ENCODE data around the gene MEAF6.

The MEAF6 gene

DNA sequence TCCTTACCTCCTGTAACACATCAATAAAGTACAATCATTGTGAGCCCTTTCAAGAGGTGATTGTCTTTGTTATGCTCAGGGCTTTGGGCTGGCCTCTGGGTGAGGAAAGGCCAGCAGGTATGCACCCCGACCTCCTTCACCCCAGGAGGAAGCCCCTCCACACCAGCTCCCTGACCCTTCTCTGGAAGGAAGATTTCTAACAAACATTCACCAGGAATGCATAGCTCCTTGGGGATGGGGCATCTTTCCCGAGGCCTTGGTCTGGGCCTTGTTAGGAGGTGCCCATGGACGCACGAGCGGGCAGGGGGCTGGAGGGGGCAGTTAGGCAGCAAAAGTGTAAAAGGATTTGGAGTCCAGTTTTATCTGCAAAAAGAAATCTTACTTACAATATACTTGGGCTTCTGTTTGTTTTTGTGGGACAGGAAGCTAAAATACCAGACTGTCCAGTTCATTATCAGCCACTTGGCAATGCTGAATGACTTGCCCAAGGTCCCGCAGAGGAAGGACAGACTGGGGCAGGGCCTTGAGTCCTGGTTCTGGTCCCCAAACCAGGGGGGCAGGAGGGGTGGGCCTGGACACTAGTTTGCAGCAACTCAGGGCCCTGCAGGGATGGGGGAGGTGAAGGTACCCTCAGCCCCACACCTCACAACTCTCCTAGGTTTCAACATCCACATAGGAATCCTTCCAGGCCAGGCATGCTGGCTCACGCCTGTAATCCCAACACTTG, 30.1 kb downstream of the MEAF6 start:
- no peak for DNase-seq (ENCODE audit: low spot score)

DNA sequence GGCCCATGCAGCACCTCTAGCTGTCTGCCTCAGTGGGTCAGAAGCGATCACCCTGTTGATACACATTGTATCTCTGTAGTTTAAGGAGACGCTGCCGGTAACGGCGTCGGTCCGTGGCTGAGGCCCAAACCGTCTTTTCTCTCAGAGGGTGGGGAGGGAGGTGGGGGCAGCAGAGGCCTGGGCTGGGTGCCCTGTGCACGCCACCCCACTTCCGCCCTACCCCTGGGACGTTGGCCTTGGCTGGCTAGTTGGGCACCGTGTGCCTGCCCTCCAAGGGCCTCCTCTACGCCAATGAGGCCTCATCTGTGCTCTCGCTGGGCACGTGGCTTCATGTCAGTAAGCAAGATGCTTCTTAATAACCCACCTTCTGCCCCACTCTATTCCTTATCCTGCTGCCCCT, 30.8 kb downstream of the MEAF6 start:
- no peak for DNase-seq (ENCODE audit: low spot score)

DNA sequence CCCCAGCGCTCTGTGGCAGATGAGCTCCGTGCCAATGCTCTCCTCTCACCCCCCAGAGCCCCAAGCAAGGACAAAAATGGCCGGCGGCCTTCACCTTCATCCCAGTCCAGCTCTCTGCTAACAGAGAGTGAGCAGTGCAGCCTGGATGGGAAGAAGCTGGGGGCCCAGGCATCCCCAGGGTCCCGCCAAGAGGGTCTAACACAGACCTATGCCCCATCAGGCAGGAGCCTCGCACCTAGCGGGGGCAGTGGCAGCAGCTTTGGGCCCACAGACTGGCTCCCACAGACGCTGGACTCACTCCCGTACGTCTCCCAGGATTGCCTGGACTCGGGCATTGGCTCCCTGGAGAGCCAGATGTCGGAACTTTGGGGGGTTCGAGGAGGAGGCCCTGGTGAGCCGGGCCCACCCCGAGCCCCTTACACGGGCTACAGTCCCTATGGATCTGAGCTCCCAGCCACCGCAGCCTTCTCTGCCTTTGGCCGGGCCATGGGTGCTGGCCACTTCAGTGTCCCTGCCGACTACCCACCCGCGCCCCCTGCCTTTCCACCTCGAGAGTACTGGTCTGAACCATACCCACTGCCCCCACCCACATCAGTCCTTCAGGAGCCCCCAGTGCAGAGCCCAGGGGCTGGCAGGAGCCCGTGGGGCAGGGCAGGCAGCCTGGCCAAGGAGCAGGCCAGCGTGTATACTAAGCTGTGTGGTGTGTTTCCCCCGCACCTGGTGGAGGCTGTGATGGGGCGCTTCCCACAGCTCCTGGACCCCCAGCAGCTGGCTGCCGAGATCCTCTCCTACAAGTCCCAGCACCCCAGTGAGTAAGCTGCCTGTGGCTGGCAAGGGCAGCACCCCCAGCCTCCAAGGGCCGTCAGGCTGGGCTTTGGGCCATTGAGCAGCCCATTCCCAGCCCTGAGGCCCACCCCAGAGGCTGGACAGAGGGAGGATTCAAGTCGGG, 31.5 kb downstream of the MEAF6 start:
- DNase-seq (ENCODE audit: low spot score) = no peak

DNA sequence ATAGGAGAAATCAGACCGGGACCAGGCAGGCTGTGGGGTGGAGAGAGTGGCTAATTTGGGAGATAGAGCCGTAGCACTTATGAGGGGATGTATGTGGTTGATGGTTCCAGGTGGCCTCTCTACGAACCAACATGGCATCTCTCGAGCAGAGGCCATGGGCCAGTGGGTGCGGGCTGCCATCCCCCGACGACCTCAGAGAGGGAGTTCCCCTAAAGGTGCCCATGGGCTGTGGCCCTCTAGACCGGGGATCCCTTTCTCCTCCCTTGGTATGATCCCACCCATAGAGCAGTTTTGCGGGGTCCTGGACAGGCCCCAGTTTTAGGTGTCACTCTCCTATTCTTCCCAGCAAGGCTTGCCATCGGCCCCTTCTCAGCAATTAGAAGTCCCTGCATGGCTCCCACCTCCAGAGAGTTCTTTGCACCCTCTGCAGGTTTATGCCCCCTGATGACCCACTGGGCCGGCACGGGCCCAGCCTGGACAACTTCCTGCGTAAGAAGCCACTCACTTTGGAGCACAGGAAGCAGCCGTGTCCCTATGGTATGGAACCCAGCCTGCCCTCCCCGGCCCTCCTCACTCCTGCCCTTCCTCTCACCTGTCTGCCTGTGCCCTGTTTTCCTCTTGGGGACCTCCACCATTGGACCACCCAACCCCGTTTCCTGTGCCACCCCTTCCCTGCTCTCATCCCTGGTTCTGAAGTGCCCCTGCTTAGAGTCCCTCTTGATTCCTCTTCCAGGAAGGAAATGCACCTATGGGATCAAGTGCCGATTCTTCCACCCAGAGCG, 32.4 kb downstream of the MEAF6 start:
- no peak for DNase-seq (ENCODE audit: low spot score)

DNA sequence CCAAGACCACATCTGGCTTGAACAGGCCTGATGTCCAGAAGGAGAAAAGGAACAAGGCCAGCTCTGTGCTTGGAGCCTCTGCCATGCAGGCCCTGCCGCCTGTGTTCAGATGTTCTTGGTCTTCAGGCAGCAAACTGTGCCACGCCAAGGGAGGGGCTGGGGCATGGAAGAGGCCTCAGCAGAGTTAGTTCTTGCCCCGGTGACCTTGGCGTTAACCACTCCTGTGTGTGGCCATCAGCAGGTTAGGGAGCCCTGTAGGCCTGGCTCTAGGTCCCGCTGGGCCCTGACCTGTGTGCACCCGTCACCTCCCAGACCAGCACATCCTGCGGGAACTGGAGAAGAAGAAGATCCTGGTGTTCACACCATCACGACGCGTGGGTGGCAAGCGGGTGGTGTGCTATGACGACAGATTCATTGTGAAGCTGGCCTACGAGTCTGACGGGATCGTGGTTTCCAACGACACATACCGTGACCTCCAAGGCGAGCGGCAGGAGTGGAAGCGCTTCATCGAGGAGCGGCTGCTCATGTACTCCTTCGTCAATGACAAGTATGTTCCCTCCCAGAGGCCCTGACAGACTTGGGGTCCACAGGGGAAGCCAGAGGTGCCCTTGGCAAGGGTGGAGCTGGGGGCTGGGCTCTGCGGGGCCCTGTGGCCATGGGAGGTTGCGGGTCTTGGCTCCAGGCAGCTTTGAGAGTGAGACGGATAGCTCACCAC, 33.1 kb downstream of the MEAF6 start:
- DNase-seq (ENCODE audit: low spot score) = no peak

DNA sequence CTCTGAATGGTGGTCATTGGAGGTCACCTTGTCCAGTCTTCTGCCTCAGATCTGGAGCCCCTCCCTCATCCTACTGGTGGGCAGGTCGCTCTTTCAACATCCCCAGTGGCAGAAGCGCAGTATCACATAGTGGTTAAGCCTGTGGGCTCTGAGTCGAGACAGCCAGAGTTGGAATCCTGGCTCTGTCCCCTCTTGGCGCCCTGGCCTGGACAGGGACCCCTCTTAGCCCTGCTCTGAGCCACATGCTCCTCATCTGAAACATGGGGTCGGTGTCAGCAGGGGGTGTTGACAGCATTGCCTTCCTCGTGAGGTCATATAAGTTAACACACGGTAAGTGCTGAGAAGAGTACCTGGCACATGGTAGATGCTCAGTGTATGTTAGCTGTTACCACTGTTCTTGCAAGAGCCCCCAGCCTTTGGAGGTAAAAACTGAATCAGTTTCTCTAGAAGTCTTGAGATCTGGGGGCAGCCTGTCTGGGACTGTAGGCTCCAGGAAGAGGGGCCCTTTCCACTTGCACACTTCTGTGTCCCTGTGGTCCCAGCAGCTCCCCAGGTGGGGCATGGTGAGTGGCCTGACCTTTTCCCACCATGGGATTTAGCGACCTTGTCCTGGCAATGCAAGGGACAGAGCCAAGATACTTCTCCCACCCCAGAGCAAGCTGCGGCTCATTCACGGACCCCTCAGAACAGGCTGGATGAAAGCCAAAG, 33.8 kb downstream of the MEAF6 start:
- no peak for DNase-seq (ENCODE audit: low spot score)

DNA sequence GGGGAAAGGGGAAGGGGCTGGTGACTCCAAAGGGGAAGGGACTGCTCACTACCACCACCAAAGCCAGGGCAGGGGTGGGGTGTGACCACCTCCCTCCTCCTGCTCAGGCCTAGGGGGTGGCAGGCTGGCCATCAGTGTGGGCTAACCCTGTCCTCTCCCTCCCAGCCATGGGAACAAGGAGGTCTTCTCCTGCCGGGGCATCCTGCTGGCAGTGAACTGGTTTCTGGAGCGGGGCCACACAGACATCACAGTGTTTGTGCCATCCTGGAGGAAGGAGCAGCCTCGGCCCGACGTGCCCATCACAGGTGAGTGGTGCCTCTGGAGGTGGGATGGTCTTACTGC, 34.5 kb downstream of the MEAF6 start:
- no peak for DNase-seq (ENCODE audit: low spot score)

DNA sequence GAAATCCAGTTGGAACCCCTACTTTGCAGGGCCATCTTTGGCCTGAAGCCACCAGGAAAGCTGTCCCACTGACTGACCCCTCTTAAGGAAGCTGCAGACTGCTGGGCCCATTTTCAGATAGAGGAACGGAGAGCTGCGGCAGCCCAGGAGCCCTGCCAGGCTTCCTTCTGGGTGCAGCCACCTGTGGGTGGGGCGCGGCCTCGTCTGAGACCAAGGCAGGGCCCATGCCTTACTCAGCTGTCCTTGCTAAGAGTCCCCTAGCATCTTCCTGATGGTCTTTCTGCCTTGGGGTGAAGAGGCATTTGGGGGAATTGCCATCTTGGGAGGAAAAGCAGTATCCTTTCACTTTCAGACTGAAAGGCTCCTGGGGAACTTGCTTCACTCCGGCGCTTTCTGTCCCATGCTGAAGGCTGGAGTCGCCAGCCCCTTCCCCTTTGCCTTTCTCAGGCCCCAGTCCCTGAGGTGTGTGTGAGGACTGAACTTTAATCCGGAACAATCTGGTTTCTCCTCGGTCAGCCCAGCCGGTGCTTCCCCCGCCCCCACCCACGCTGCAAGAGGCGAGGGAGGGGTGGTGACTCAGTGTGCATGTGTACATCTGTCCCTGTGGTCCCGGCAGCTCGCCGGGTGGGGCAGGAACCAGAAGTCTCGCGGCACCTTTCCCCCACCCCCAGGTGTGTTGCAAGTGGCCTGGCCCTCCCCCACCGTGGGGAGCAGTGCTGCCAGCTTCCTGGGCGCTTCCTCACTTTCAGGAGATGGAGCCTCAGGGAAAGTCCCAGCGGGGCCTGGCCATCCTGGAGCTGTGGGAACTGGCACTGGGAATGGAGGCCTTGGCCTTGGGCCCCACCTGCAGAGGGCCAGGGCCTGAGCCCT, 35.1 kb downstream of the MEAF6 start:
- no peak for DNase-seq (ENCODE audit: low spot score)

DNA sequence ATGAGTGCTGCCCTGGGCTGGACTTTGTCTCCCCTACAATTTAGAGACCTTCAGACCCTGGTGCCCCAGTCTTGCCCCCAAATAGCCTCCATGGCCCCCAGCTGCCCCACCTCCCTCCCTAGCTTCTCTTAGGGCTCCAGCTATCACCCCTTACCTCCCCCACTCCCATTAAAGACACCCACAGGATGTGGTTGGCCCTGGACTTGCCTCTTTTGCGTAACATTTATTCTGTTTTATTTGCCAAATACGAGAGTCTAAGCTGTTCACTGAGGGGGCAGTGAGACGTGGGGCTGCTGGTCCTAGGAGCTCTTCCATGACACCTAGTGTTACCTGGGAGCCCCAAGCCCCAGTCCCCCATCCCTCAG, 35.7 kb downstream of the MEAF6 start:
- DNase-seq (ENCODE audit: low spot score) = no peak

DNA sequence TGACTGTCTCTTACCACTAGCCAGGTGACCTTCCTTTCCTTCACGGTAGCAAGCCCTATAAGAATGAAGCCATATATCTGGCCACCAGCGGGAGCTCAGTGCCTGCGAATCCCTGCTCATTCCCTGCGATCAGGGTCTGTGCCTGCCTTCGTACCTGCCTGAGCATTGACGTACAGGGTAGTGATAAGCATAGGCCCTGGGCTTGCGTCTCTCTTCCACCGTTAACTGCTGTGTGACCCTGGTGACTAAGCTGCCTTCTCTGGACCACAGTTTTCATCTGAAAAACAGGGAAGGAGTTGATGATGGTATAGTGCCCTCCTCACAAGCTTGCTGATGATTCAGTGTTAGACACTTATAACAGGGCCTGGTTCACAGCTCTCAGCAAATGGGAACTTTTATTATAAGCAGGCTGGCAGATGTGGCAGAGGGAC, 36.1 kb downstream of the MEAF6 start:
- DNase-seq (ENCODE audit: low spot score) = no peak

DNA sequence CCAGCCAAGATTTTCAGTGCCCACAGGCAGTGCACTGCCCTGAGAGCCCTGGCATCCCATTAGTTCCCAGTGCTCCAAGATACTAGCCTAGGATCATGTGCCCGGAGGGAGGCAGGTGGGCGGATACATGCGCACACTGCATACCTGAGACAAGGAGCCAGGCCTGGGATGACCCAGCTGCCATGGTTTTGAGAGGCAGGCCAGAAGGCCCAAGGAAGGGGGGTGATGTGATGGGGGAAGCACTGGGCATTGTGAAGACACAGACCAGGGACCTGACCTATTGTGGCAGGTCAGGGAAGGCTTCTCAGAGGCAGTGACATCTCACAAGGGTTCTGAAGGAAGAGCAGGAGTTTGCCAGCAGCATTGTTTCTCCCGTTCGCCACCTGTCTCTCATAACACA, 36.6 kb downstream of the MEAF6 start:
- DNase-seq (ENCODE audit: low spot score) = no peak

DNA sequence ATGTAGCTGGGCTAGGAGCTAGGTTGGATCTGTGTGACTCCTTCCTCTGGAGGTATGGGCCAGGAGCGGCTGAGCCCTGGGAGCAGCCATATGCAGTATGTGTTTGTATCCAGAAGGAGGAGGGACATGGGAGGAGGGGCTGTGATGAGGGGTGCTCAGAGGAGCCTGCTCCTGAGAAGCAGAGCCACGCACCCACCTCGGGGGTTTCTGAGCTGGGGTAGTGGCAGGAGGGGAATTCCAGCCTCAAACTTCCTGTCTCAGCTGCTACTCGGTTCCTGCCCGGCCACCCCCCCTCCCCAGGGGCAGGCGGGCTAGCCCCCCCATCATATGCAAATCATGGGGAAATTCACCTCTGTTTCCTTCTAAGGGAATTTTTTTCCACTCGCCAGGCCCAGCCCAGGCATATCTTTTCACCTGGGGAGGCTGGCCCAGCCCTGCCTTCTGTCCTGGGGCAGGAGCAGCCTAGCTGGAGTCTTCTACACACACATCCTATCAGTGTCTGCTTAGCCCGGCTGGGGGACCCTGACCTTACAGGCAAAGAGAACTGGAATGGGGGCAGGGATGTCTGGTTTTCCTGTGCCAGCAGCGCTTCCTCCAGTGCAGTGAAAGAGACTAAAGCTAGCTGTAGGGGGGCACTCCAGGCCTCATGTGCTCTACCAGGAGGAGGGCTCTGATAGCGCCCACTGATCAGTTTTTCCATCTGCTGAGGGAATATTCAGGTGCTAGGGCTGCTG, 37.2 kb downstream of the MEAF6 start:
- no peak for DNase-seq (ENCODE audit: low spot score)

DNA sequence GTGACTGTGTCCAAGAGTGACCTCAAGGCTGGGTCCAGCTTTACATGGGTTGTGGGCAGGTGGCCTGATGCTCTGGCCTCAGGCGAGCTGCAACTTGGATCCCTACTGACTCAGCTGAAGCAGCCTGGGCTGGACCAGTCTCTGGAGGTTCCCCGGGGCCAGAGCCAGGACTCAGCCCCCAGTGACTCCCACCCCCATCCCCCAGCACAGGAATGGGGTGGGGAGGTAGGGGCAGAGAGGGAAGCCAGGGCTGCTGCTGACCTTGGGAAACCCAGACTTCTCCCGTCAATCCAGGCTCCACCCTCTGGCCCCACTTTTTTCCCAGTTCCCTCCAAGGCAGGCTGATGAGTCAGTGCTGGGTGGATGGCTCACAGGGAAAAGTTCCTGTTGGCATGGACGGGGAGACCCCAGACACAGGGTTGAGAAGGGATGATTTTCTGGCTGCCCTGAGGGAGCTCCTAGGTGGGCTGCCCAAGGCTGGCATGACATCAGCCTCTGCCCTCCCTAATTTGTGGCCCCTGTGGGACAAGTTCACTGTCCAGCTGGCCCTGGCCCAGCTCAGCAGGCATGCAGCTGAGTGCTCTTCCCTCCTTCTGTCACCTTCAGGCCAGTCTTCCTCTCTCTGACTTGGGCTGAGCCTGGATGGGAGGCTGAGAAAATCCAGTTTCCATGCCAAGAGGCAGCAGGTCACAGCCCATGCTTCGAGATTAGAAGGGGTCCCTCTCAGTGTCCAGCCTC, 37.9 kb downstream of the MEAF6 start:
- DNase-seq (ENCODE audit: low spot score) = no peak

DNA sequence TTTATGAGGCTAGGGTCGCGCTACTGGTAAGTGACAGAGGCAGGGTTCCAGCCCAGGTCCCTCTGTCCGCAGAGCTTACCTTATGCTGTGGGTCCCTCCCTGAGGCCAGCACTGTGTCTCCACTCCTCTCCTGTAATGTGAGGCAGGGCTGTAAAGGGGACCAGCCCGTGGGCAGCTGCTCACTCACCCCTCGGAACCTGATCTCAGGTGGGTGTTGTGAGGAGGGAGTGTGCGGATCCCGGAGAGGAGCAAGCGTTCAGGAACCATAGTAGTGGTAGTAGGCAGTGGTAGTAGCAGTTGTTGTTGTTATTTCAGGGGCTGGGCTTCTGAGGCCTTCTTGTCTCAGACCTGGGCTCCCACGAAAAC, 38.5 kb downstream of the MEAF6 start:
- DNase-seq (ENCODE audit: low spot score) = no peak

DNA sequence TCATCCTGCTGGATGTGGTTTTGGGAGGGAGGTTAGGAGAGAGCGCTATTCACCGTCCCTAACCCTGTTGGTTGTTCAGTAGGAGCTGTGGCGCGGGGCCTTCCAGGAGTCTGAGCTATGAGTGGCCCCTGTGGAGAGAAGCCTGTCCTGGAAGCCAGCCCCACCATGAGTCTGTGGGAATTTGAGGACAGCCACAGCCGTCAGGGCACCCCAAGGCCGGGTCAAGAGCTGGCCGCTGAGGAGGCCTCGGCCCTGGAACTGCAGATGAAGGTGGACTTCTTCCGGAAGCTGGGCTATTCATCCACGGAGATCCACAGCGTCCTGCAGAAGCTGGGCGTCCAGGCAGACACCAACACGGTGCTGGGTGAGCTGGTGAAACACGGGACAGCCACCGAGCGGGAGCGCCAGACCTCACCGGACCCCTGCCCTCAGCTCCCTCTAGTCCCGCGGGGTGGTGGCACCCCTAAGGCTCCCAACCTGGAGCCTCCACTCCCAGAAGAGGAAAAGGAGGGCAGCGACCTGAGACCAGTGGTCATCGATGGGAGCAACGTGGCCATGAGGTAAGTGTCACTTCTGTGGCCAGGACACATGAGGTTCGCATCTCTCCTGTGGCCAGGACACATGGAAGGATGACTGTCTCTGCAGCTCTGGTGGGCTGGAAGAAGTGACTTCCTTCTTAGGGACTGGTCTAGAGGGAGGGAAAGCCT, 39.0 kb downstream of the MEAF6 start:
- DNase-seq (ENCODE audit: low spot score) = no peak

DNA sequence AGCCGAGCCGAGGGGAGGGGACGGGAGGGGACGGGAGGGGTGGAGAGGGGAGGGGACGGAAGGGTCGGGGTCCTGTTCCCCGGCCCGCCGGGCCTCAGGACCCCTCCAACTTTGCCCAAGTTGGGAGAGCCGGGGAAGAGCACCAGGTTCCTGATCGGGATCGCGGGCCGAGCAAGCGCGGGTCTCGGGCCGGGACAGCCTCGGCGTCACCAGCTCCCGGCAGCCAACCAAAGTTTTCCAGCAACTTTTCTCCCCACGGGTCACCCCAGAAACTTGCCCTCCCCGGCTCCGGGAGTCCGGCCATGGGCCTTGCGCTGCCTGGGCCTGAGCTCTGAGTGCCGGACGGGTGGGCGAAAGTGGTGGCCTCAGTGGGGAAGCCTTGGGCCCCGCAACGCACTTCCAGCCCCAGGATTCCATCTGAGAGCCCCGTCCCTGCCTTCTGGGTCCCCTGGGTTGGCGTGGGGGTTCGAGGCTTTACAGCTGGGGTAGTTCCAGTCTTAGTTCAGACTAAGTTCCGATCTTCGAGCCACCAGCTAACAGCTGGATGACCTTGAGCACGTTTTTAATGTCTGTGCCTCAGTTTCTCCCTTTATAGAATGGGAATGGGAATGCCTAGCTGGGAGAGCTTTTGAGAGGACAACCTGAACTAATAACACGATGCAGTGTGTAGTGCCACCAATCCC, 39.7 kb downstream of the MEAF6 start:
- DNase-seq (ENCODE audit: low spot score) = no peak

DNA sequence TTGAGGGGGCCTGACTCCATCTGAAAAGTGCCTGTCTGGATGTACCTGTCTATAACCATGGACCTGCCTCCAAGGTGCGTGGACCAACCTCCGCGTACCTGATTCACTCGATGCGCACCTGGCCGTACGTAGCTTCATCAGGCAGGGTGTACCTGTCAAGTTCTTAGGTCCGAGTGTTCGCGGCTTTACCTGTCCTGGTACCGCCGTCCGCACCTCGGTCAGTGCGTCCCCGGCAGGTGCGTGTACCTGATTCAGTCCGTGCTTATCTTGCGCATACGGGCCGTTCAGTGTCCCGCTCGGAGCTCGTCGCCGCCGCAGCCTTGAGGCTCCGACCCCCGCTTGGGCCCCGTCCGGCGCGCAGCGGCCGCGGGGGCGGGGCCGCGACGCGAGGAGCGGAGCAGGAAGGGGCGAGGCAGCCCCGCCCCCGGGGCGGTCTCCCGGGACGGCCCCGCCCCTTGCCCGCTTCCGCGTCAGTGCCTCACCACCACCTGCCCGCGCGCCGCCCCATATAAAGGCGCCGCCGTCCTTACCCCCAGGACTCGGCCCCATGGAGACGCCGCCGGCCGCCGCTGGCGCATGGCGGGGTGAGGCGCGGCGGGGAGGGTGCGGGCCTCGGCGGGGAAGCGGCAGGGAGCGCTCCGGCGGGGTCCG, 40.4 kb downstream of the MEAF6 start, which contains the start of gene ZC3H12A:
Gene ZC3H12A, plus strand, starts transcription at position 535 of the 651 bp plus-strand sequence. CDS start 917 bp downstream, outside the sequence.
- peak; percentile 83 for DNase-seq (ENCODE audit: low spot score)
